D721Med (cell line): ENCODE measurements around the gene SLC6A9.

Experiments
- DNase-seq: peaks from one replicate; pipeline ENCODE4 v3.0.0; 2011; ENCODE audit warnings: low spot score; ENCODE audit not compliant: insufficient read length
- FAIRE-seq: peaks from 2 replicates; lab custom pipeline; 2011; peaks lifted over from hg19 to GRCh38; lab: Jason Lieb, UNC
- CTCF ChIP-seq: IDR thresholded peaks from 2 replicates; pipeline ENCODE4 v1.5.1; 2012; ENCODE audit warnings: mild to moderate bottlenecking, control low read depth; ENCODE audit not compliant: insufficient read depth; ENCODE audit errors: missing control alignments

The SLC6A9 gene

GRCh38 chr1:43969416-43969745 lies 61.9 kb downstream of the SLC6A9 start:
- TF ChIP-seq CTCF = no peak
- FAIRE-seq (no peak), DNase-seq (no peak)

- no peak for DNase-seq
- no peak for TF ChIP-seq CTCF
- no peak for FAIRE-seq
These were observed 62.8 kb downstream of the SLC6A9 start for GRCh38 chr1:43968348-43968948.

- no peak for TF ChIP-seq CTCF
- no peak for FAIRE-seq
- no peak for DNase-seq
These were observed 65.9 kb downstream of the SLC6A9 start for GRCh38 chr1:43965316-43965715.

GRCh38 chr1:43963890-43964289 lies 67.4 kb downstream of the SLC6A9 start:
- no peak for TF ChIP-seq CTCF
- FAIRE-seq (no peak), DNase-seq (no peak)

- FAIRE-seq (no peak), DNase-seq (no peak)
- no peak for TF ChIP-seq CTCF
These were observed 68.3 kb downstream of the SLC6A9 start for GRCh38 chr1:43963006-43963405.

- DNase-seq = no peak
- TF ChIP-seq CTCF = no peak
- no peak for FAIRE-seq
These were observed 68.9 kb downstream of the SLC6A9 start for GRCh38 chr1:43962324-43962723.

- TF ChIP-seq CTCF = no peak
- FAIRE-seq (no peak), DNase-seq (no peak)
These were observed 69.6 kb downstream of the SLC6A9 start for GRCh38 chr1:43961692-43962091.
